Upper lobe of left lung (tissue), 4 donors: ENCODE results near the gene RASAL2.

Experiments used
- CTCF ChIP-seq, 6 experiments: fragments of 450-650 bp in 4 of 6; fragments of 200-600 bp in 2 of 6; sonication (generic) in 2 of 6; IDR thresholded peaks; one replicate each; pipeline ENCODE4 v1.5.1; 2016 to 2019; ENCODE audit warnings: antibody characterized with exemption in 6 of 6
- EP300 ChIP-seq, 4 donors: sonication (generic); formaldehyde crosslinking; IDR thresholded peaks; one replicate each; pipeline ENCODE4 v1.5.1; 2017; ENCODE audit warnings: antibody characterized with exemption in 4 of 4, control low read depth in 2 of 4
- POLR2A ChIP-seq, 4 donors: fragments of 450-650 bp; IDR thresholded peaks; one replicate each; pipeline ENCODE4 v1.5.1; 2016 to 2017; ENCODE audit warnings: antibody characterized with exemption in 4 of 4, mild to moderate bottlenecking in 2 of 4
- POLR2AphosphoS5 ChIP-seq, 2 donors: sonication (generic); formaldehyde crosslinking; IDR thresholded peaks; one replicate each; pipeline ENCODE4 v1.5.1; 2017; ENCODE audit warnings: antibody characterized with exemption in 2 of 2

GRCh38 chr1:178493301-178493741 lies 399.4 kb downstream of the RASAL2 start:
- TF ChIP-seq CTCF (IDR thresholded peaks at IDR 0.05): no peak
- no peak for TF ChIP-seq POLR2A (IDR thresholded peaks at IDR 0.05)
- TF ChIP-seq POLR2AphosphoS5 (IDR thresholded peaks at IDR 0.05): no peak
- TF ChIP-seq EP300 (IDR thresholded peaks at IDR 0.05): no peak
